Adipocyte (in vitro differentiated cells): ENCODE results near the gene MRGPRF.

Experiments used
- DNase-seq: peaks from one replicate; pipeline ENCODE4 v3.0.0-alpha.2; 2015; ENCODE audit warnings: low read depth
- H3K27me3 ChIP-seq: replicated peaks from 2 replicates; pipeline ENCODE4 v1.7.0; 2013; ENCODE audit warnings: mild to moderate bottlenecking, low read length, moderate library complexity; ENCODE audit not compliant: control insufficient read depth, insufficient read depth
- H3K36me3 ChIP-seq: 2 replicates; pipeline ENCODE4 v1.7.0; 2013; ENCODE audit warnings: low read length, mild to moderate bottlenecking, moderate library complexity; ENCODE audit not compliant: control insufficient read depth, insufficient read depth, severe bottlenecking
- H3K4me1 ChIP-seq: 2 replicates; pipeline ENCODE4 v1.7.0; 2013; ENCODE audit warnings: mild to moderate bottlenecking, low read length, moderate library complexity; ENCODE audit not compliant: control insufficient read depth, insufficient read depth
- H3K4me3 ChIP-seq: 2 replicates; pipeline ENCODE4 v1.7.0; 2013; ENCODE audit warnings: mild to moderate bottlenecking, low read length, moderate library complexity
- H3K9ac ChIP-seq: 2 replicates; pipeline ENCODE4 v1.7.0; 2013; ENCODE audit warnings: mild to moderate bottlenecking, low read length, moderate library complexity
- H3K9me3 ChIP-seq: 2 replicates; pipeline ENCODE4 v1.7.0; 2013; ENCODE audit warnings: mild to moderate bottlenecking, low read length, moderate library complexity; ENCODE audit not compliant: control insufficient read depth

MRGPRF gene

GRCh38 chr11:69035150-69035945 is 22.3 kb upstream of the MRGPRF start:
- Histone ChIP-seq H3K4me1 (peaks cover 15% of the 10 kb centered on the region), H3K36me3 (no peaks in the 10 kb centered on the region)
- no peak for DNase-seq

DNA sequence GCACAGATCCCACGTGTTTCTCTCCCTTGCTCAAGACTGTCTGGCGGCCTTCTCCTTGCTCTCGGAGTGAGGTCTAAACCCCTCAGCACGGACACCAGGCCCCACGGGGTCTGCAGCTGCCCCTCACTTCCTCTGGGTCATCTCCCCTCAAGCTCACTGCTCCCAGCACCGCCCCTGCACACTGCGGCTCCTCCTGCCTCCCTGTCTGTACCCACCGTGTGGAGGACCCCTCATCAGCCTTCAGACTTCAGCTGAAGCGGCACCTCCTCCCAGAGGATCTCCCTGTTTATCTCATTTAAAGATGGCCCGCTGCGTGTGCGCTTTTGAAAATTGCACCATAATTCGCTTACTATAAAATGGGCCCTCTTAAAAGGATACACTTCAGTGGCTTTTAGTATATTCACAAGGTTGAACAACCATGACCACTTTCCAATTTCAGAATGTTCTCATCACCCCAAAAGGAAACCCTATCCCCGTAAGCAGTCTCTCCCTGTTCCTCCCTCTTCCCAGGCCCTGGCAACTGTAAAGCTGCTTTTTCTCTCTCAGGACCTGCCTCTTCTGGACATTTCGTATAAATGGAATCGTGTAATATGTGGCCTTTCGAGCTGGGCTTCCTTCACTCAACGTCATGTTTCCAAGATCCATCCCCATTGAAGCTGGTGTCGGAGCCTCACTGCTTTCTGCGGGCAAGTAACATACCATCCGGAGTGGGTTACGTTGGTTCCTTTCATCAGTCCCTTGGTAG is 21.2 kb upstream of the MRGPRF start:
- Histone ChIP-seq H3K4me3 (no peak overlapping the region), H3K4me1 (peaks cover 15% of the 10 kb centered on the region), H3K27me3 (no peaks in the 10 kb centered on the region), H3K9ac (no peak overlapping the region), H3K9me3 (no peaks in the 10 kb centered on the region), H3K36me3 (no peaks in the 10 kb centered on the region)
- DNase-seq: no peak

More at GRCh38 chr11:69035150-69035945, 22.3 kb upstream of the MRGPRF start:
- Histone ChIP-seq H3K9me3 (no peaks in the 10 kb centered on the region), H3K27me3 (no peaks in the 10 kb centered on the region), H3K4me3 (no peak overlapping the region), H3K9ac (no peak overlapping the region)

GRCh38 chr11:69033431-69033830 is 20.4 kb upstream of the MRGPRF start:
- Histone ChIP-seq H3K27me3 (no peaks in the 10 kb centered on the region), H3K4me3 (no peak overlapping the region), H3K36me3 (no peaks in the 10 kb centered on the region), H3K4me1 (peaks cover 15% of the 10 kb centered on the region), H3K9me3 (no peaks in the 10 kb centered on the region), H3K9ac (no peak overlapping the region)
- DNase-seq: no peak

GRCh38 chr11:69032833-69033232 is 19.8 kb upstream of the MRGPRF start:
- Histone ChIP-seq H3K9me3 (no peaks in the 10 kb centered on the region), H3K27me3 (no peaks in the 10 kb centered on the region), H3K4me3 (no peak overlapping the region), H3K9ac (no peak overlapping the region), H3K4me1 (peaks cover 19% of the 10 kb centered on the region), H3K36me3 (no peaks in the 10 kb centered on the region)
- DNase-seq: no peak

- H3K27me3 ChIP-seq: no peaks in the 10 kb centered on the region
- peak overlapping the region; percentile 54 for H3K4me3 ChIP-seq
- no peaks in the 10 kb centered on the region for H3K36me3 ChIP-seq
- no peaks in the 10 kb centered on the region for H3K9me3 ChIP-seq
- peak; percentile 33 for DNase-seq
- peak overlapping the region; percentile 62 for H3K9ac ChIP-seq
- peaks cover 17% of the 10 kb centered on the region for H3K4me1 ChIP-seq
Observed at GRCh38 chr11:69030301-69030700, 17.3 kb upstream of the MRGPRF start.

DNA sequence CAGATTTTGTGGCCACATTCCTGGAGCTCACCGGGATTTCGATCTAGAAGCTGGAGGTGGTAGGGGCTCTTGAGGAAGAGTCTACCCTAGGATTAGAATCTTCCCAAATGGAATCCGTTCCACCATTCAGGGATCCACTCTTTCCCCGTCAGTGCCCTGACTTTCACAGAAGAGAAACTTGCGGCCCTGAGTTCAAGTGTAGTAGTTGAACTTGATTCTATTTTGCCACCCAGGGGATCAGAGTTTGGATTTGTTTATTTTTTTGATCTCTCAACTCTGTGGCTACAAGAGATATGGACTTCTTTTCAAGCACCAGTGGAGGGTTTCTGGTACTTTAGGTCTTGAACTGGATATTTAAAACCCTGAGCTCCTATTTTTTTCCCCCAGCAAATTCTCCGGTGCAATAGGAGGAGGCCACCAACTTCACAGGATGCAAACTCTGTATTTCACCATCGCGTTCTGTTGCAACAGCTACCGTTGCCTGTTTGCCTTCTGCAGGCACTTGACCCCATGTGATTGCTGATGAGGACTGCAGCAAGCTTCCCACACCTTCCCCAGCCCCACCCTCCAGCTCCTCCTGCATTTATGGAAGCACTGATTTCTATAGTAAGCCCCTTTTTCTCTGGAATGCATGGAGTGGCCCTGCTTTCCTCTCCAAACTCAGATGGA is 14.8 kb upstream of the MRGPRF start:
- H3K4me3 ChIP-seq: no peak overlapping the region
- no peaks in the 10 kb centered on the region for H3K36me3 ChIP-seq
- H3K27me3 ChIP-seq: peaks cover 7% of the 10 kb centered on the region
- H3K9ac ChIP-seq: no peak overlapping the region
- peak; percentile 67 for DNase-seq
- no peaks in the 10 kb centered on the region for H3K9me3 ChIP-seq
- peaks cover 17% of the 10 kb centered on the region for H3K4me1 ChIP-seq

- Histone ChIP-seq H3K4me1 (peaks cover 7% of the 10 kb centered on the region), H3K4me3 (no peak overlapping the region), H3K36me3 (no peaks in the 10 kb centered on the region), H3K9me3 (no peaks in the 10 kb centered on the region), H3K27me3 (peaks cover 7% of the 10 kb centered on the region), H3K9ac (no peak overlapping the region)
- DNase-seq: no peak
Observed at GRCh38 chr11:69024509-69024908, 11.5 kb upstream of the MRGPRF start.

DNA sequence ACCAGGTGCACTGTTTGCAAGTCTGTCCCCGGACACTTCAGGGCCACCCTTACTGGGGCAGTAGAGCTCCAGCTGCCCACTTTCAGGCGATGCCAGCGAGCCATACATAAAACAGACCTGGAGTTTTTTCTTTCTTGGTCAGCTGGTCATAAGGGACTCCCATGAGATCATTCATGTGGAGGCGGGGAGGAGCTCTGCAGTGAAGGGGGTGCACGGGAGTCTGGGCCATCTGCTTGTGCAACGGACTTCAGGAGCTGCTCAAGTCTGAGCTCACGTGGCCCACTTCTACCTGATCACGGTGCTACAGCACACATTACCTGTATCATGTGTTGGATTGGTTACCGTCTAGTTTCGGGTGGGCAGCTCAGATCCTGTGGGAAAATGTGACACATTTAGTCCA is 9.2 kb upstream of the MRGPRF start:
- Histone ChIP-seq H3K27me3 (peaks cover 7% of the 10 kb centered on the region), H3K36me3 (no peaks in the 10 kb centered on the region), H3K4me3 (no peak overlapping the region), H3K4me1 (peaks cover 7% of the 10 kb centered on the region), H3K9me3 (no peaks in the 10 kb centered on the region), H3K9ac (no peak overlapping the region)
- DNase-seq: no peak

DNA sequence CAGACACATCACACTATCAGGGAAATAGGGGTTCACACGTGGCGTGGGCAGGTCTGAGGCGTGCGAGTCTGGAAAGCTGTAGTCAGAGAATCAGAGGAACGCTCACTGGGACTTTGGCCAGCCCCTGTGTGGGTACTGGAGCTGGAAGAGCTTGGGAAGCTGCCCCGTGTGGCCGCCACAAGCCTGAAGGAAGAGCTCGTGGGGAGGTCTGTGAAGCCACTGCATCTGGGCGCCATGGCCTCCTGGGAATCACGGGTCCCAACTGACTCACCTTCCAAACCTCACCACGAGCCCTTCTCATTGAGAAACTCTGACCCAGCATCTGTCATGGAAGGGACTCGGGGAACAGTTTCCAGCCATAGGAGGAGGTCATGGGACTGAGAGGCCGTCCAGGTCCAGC is 5.9 kb upstream of the MRGPRF start:
- no peak for DNase-seq
- Histone ChIP-seq H3K9me3 (no peaks in the 10 kb centered on the region), H3K4me1 (peaks cover 15% of the 10 kb centered on the region), H3K4me3 (no peak overlapping the region), H3K36me3 (no peaks in the 10 kb centered on the region), H3K27me3 (peaks cover 7% of the 10 kb centered on the region), H3K9ac (no peak overlapping the region)

GRCh38 chr11:69017951-69018350 is 4.9 kb upstream of the MRGPRF start:
- Histone ChIP-seq H3K9me3 (no peaks in the 10 kb centered on the region), H3K36me3 (no peaks in the 10 kb centered on the region), H3K9ac (no peak overlapping the region), H3K4me3 (no peak overlapping the region), H3K4me1 (peaks cover 21% of the 10 kb centered on the region), H3K27me3 (no peaks in the 10 kb centered on the region)
- DNase-seq: no peak

DNA sequence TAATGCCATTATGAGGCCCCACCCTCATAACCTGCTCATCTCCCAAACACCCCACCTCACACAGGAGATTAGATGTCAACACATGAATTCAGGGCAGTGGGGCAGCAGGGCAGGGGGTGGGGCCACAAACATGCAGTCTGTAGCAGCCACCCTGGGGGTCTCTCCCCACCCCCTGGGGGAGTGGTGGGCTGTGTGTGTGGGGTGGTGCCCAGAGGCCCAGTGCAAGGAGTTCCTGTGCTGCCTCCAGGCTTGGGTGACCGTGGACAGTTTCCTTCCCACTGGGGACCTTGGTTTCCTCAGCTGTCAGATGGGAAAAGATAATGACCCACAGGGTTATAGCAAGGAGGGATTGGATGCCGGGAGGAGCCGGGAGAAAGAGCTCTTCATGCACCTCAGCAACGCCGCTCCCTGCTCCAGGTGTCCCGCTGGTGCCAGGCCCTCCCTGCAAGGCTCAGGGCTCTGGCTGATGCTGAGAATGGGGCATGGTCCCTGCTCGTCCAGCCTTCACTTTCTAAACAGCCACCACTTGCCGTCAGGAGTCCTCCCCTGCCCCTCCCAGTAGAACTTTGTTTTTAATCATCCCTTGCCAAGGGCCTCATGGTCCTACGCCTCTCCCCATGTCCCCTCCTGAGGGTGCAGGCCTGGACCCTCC is 2.0 kb upstream of the MRGPRF start:
- Histone ChIP-seq H3K27me3 (no peaks in the 10 kb centered on the region), H3K9me3 (no peaks in the 10 kb centered on the region), H3K9ac (no peak overlapping the region), H3K4me3 (no peak overlapping the region), H3K4me1 (peaks cover 42% of the 10 kb centered on the region), H3K36me3 (no peaks in the 10 kb centered on the region)
- no peak for DNase-seq
